Stomach (tissue), 4 donors: Measurements from ENCODE around the gene USP48.

Experiments used
- POLR2A ChIP-seq, 4 donors: fragments of 450-650 bp; IDR thresholded peaks; one replicate each; pipeline ENCODE4 v1.6.1; 2016; ENCODE audit warnings: antibody characterized with exemption in 4 of 4, control low read depth in 2 of 4, mild to moderate bottlenecking in 1 of 4, moderate library complexity in 1 of 4
- TF ChIP-seq, protein P1 (sequence below), 7 experiments: fragments of 450-650 bp in 4 of 7; fragments of 200-600 bp in 3 of 7; sonication (generic) in 3 of 7; IDR thresholded peaks; one replicate each; pipeline ENCODE4 v1.5.1; 2016 to 2019; ENCODE audit warnings: antibody characterized with exemption in 7 of 7, control low read depth in 2 of 7, mild to moderate bottlenecking in 1 of 7

DNA sequence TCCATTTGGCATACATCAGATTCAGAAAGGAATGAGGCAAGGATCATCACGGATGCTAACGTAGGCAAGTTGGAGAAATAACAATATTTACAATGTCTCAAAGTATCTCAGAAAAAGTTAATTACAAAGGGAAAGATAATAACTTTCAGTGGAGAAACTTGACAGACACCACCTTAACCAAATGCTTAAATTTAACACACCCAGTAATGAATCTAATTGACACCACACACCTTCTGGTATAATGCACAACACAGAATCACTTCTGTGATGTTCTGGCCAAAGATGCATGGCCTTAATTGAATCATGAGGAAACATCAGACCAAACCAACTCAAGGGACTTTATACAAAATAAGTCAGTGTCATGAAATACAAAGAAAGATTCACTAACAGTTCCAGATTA is 23.1 kb downstream of the USP48 start:
- no peak for TF ChIP-seq POLR2A (IDR thresholded peaks at IDR 0.05)
- TF ChIP-seq, protein P1, sequence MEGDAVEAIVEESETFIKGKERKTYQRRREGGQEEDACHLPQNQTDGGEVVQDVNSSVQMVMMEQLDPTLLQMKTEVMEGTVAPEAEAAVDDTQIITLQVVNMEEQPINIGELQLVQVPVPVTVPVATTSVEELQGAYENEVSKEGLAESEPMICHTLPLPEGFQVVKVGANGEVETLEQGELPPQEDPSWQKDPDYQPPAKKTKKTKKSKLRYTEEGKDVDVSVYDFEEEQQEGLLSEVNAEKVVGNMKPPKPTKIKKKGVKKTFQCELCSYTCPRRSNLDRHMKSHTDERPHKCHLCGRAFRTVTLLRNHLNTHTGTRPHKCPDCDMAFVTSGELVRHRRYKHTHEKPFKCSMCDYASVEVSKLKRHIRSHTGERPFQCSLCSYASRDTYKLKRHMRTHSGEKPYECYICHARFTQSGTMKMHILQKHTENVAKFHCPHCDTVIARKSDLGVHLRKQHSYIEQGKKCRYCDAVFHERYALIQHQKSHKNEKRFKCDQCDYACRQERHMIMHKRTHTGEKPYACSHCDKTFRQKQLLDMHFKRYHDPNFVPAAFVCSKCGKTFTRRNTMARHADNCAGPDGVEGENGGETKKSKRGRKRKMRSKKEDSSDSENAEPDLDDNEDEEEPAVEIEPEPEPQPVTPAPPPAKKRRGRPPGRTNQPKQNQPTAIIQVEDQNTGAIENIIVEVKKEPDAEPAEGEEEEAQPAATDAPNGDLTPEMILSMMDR (IDR thresholded peaks at IDR 0.05): no peak
